Endothelial cell of umbilical vein (primary cell): Measurements from ENCODE around the gene ARHGEF40. TPM values are rescaled to one million over a fixed set of nuclear protein-coding genes. Genes with fewer than 3 reads are reported as not detected.

Experiments
- BruUV-seq: library from RNA; stranded (reverse); fragments of 400-500 nt; replicated peaks from 2 replicates; lab custom pipeline; 2021; lab: Mats Ljungman, UMichigan
- CTCF ChIA-PET: fragments of 300-600, 350-600 bp; sonication (Branson Sonifier 250); formaldehyde crosslinking; loops from one replicate; lab custom pipeline; 2021; ENCODE audit warnings: antibody characterized with exemption, inconsistent platforms; lab: Charles Lee
- POLR2A ChIA-PET: fragments of 300-600, 350-600 bp; sonication (Branson Sonifier 250); formaldehyde crosslinking; loops from one replicate; lab custom pipeline; 2021; ENCODE audit warnings: antibody characterized with exemption, inconsistent platforms; lab: Charles Lee
- DNase-seq: peaks from one replicate; pipeline ENCODE4 v3.0.0-alpha.2; 2011; ENCODE audit warnings: low read depth, low spot score
- FAIRE-seq: peaks from 2 replicates; lab custom pipeline; 2011; peaks lifted over from hg19 to GRCh38; lab: Jason Lieb, UNC
- H2AFZ ChIP-seq: 2 replicates; pipeline ENCODE4 v1.6.0; 2012; ENCODE audit warnings: low read depth, low read length, control low read depth, inconsistent platforms
- H3K27ac ChIP-seq: 2 replicates; pipeline ENCODE4 v1.5.1; 2011; ENCODE audit warnings: low read depth, mild to moderate bottlenecking, control low read depth, low read length, moderate library complexity; ENCODE audit not compliant: insufficient read depth
- H3K27me3 ChIP-seq, 2 experiments: 2 replicates each; pipeline versions ENCODE4 v1.6.0 to v1.6.1; 2011; ENCODE audit warnings: low read length in 2 of 2, mixed read lengths in 1 of 2; ENCODE audit not compliant: control insufficient read depth in 2 of 2, insufficient read depth in 2 of 2
- H3K36me3 ChIP-seq, 2 experiments: 2 replicates in 1 of 2; 3 replicates in 1 of 2; pipeline ENCODE4 v1.5.1; 2011; ENCODE audit warnings: low read length in 2 of 2, mild to moderate bottlenecking in 1 of 2, moderate library complexity in 1 of 2; ENCODE audit not compliant: control insufficient read depth in 2 of 2, insufficient read depth in 2 of 2; ENCODE audit errors: extremely low read depth in 1 of 2
- H3K4me1 ChIP-seq: 3 replicates; pipeline ENCODE4 v1.5.1; 2011; ENCODE audit warnings: mild to moderate bottlenecking, low read length; ENCODE audit not compliant: control insufficient read depth, insufficient read depth; ENCODE audit errors: extremely low read depth
- H3K4me2 ChIP-seq: 2 replicates; pipeline ENCODE4 v1.6.1; 2011; ENCODE audit warnings: low read length, control low read depth, mixed read lengths; ENCODE audit not compliant: insufficient read depth
- H3K4me3 ChIP-seq, 3 experiments: fragments of 200-600 bp in 1 of 3; sonication (generic), shearing (Covaris generic) in 1 of 3; replicated peaks in 1 of 3; 2 replicates each; pipeline ENCODE4 v1.5.1; 2011 to 2016; ENCODE audit warnings: control low read depth in 3 of 3, low read length in 3 of 3, mild to moderate bottlenecking in 2 of 3, inconsistent platforms in 1 of 3, low read depth in 1 of 3, moderate library complexity in 1 of 3; ENCODE audit not compliant: insufficient read depth in 1 of 3
- H3K79me2 ChIP-seq: 2 replicates; pipeline ENCODE4 v1.6.0; 2012; ENCODE audit warnings: low read length, inconsistent platforms; ENCODE audit not compliant: control insufficient read depth, insufficient read depth
- H3K9ac ChIP-seq: replicated peaks from 2 replicates; pipeline ENCODE3; 2011; ENCODE audit warnings: low read length, control low read depth; ENCODE audit not compliant: insufficient read depth; ENCODE audit errors: extremely low read depth
- H3K9me1 ChIP-seq: replicated peaks from 3 replicates; pipeline ENCODE4 v1.6.0; 2011; ENCODE audit warnings: mild to moderate bottlenecking, low read length; ENCODE audit not compliant: control insufficient read depth, insufficient read depth; ENCODE audit errors: extremely low read depth
- H3K9me3 ChIP-seq: replicated peaks from 2 replicates; pipeline ENCODE4 v1.5.1; 2012; ENCODE audit warnings: low read length, inconsistent platforms; ENCODE audit not compliant: control insufficient read depth, insufficient read depth
- H4K20me1 ChIP-seq: replicated peaks from 2 replicates; pipeline ENCODE3; 2011; ENCODE audit warnings: mild to moderate bottlenecking, low read length; ENCODE audit not compliant: control insufficient read depth, insufficient read depth; ENCODE audit errors: extremely low read depth
- CTCF ChIP-seq, 2 donors: IDR thresholded peaks; 1 replicate in 1 of 2; 2 replicates in 1 of 2; pipeline ENCODE4 v1.5.1; 2011; ENCODE audit warnings: low read length in 2 of 2, mild to moderate bottlenecking in 2 of 2, moderate library complexity in 2 of 2, control low read depth in 1 of 2, inconsistent platforms in 1 of 2, low read depth in 1 of 2; ENCODE audit not compliant: insufficient read depth in 1 of 2; ENCODE audit errors: extremely low read depth in 1 of 2
- EZH2 ChIP-seq: IDR thresholded peaks from 2 replicates; pipeline ENCODE4 v1.6.1; 2012; ENCODE audit warnings: borderline replicate concordance, low read depth, mild to moderate bottlenecking, moderate library complexity, low read length, inconsistent platforms; ENCODE audit not compliant: severe bottlenecking
- FOS ChIP-seq: IDR thresholded peaks from 2 replicates; pipeline ENCODE4 v1.6.1; 2011; ENCODE audit warnings: mild to moderate bottlenecking, low read length, moderate library complexity, borderline replicate concordance; ENCODE audit not compliant: insufficient read depth
- GATA2 ChIP-seq: IDR thresholded peaks from 2 replicates; pipeline ENCODE4 v1.7.0; 2011; ENCODE audit warnings: low read depth, mild to moderate bottlenecking, moderate library complexity, mixed read lengths, low read length; ENCODE audit not compliant: insufficient read length, insufficient read depth
- JUN ChIP-seq: IDR thresholded peaks from 2 replicates; pipeline ENCODE4 v1.6.1; 2011; ENCODE audit warnings: borderline replicate concordance, low read depth; ENCODE audit not compliant: insufficient read length, insufficient read depth
- MAX ChIP-seq: IDR thresholded peaks from 2 replicates; pipeline ENCODE4 v1.6.1; 2011; ENCODE audit not compliant: insufficient read depth, insufficient read length
- MYC ChIP-seq: IDR thresholded peaks from one replicate; pipeline ENCODE4 v1.6.1; 2011; ENCODE audit warnings: mild to moderate bottlenecking, low read depth, low read length
- POLR2A ChIP-seq: IDR thresholded peaks from 2 replicates; pipeline ENCODE4 v1.6.1; 2012; ENCODE audit warnings: low read depth, mild to moderate bottlenecking, control low read depth, low read length
- POLR2AphosphoS5 ChIP-seq: IDR thresholded peaks from 2 replicates; pipeline ENCODE4 v1.6.1; 2012; ENCODE audit warnings: low read depth, mild to moderate bottlenecking, control low read depth, low read length, moderate library complexity; ENCODE audit not compliant: insufficient read depth
- dilution Hi-C: fragments of 300-500 bp; cut with MboI; formaldehyde crosslinking; loops from one replicate; pipeline ENCODE4 v1.15.0; 2019; ENCODE audit warnings: low sequenced_read_pairs; ENCODE audit not compliant: extremely low pct_ligation_motif_present
- intact Hi-C: fragments of 100-400 bp; cut with micrococcal nuclease; formaldehyde crosslinking; loops from one replicate; pipeline ENCODE4 v1.10.0; 2022
- polyA plus RNA-seq, 4 experiments: library from polyadenylated mRNA; depleted of rRNA in 3 of 4; stranded (reverse) in 3 of 4; unstranded in 1 of 4; fragments of >200 nt; gene quantifications; 2 replicates each; pipeline versions ENCODE4 v1.2.1 to v1.2.3, GENCODE V29; 2011 to 2012; ENCODE audit warnings: missing spikeins in 1 of 4
- total RNA-seq: library from RNA; stranded (reverse); gene quantifications from 2 replicates; pipeline ENCODE4 v1.2.3, GENCODE V29; 2021

The ARHGEF40 gene
- total and polyA plus RNA-seq, 2 donors (not counting 3 experiments of a cell fraction or from before 2014, with no cell fraction given), result 2.6 to 19.9 TPM

DNA sequence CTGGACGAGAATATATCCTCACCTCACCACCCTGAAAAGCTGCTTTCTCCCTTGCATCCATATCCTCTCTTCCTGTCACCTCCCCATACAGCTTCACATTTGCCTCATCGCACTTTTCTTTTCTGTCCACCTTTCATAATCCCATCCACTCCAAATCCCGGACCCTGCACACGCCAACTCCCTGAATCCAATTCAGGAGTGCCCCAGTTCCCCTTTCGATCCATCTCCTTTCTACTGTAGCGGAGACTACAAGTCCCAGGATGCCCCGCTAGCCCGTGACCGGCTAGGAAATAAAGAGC is 33.3 kb downstream of the ARHGEF40 start:
- H3K9me3 ChIP-seq, result no peaks in the 10 kb centered on the region
- peak overlapping the region; percentile 97 for H3K9ac ChIP-seq
- no peaks in the 10 kb centered on the region for H3K36me3 ChIP-seq
- H3K4me1 ChIP-seq, result peaks cover 23% of the 10 kb centered on the region
- H3K4me3 ChIP-seq, result peak overlapping the region in 2 of 3 experiments; percentile 45 to 60
- H3K79me2 ChIP-seq, result no peaks in the 10 kb centered on the region
- peak overlapping the region; percentile 72 for H2AFZ ChIP-seq
- BruUV-seq, result no TSS peak
- intact Hi-C loops, result loop anchor here (5.0 kb wide), 1 partner anchor 131 kb away; no protein-coding TSS in a partner anchor
- peak overlapping the region; percentile 93 for H3K27ac ChIP-seq
- H4K20me1 ChIP-seq, result no peaks in the 10 kb centered on the region
- dilution Hi-C loops, result no loop called here
- DNase-seq (no peak), FAIRE-seq (peak; percentile 97)
- H3K4me2 ChIP-seq, result peak overlapping the region; percentile 44
- POLR2A ChIA-PET, result no interaction called here
- no peaks in the 10 kb centered on the region for H3K9me1 ChIP-seq
- CTCF ChIA-PET, result interaction anchor here (0.9 to 10.4 kb wide), 11 partner anchors 8 to 246 kb away, joined by 3 to 310 read pairs (median 17); no protein-coding TSS in a partner anchor
- peaks cover 12 to 21% of the 10 kb centered on the region in 2 experiments for H3K27me3 ChIP-seq
- TF ChIP-seq CTCF (IDR thresholded peaks at IDR 0.05; ENCODE audit: extremely low read depth in 1 of 2, insufficient read depth in 1 of 2, low read depth in 1 of 2, low read length in 2 of 2), result no peak
- no peak for TF ChIP-seq MAX
- no peak for TF ChIP-seq FOS
- no peak for TF ChIP-seq POLR2AphosphoS5
- TF ChIP-seq EZH2, result no peak
- TF ChIP-seq MYC, result no peak
- no peak for TF ChIP-seq JUN
- no peak for TF ChIP-seq GATA2
- no peak for TF ChIP-seq POLR2A
